ENCODE measurements around the gene FGD2.

- TF ChIP-seq CTCF (IDR thresholded peaks at IDR 0.05) (no peak), POLR2A (IDR thresholded peaks at IDR 0.05) (no peak)
These were observed 25.3 kb upstream of the FGD2 start for GRCh38 chr6:36980129-36980528.
